HG03354 (cell line): ENCODE data around the gene PPWD1.
A peak's percentile ranks its signal among the peaks of the same experiment; 100 is the strongest.
"Not testable (repeated sequence)": the region's sequence is repeated elsewhere in the genome, so short reads cannot be mapped to it uniquely, and the experiment has no call there.

ENCODE experiments used
- ATAC-seq: cut with Tn5 transposase; IDR thresholded peaks from one replicate; pipeline ENCODE4 v1.9.1; 2021; ENCODE audit warnings: mild to moderate bottlenecking; ENCODE audit not compliant: unreplicated experiment, poor library complexity, severe bottlenecking

Gene PPWD1

DNA sequence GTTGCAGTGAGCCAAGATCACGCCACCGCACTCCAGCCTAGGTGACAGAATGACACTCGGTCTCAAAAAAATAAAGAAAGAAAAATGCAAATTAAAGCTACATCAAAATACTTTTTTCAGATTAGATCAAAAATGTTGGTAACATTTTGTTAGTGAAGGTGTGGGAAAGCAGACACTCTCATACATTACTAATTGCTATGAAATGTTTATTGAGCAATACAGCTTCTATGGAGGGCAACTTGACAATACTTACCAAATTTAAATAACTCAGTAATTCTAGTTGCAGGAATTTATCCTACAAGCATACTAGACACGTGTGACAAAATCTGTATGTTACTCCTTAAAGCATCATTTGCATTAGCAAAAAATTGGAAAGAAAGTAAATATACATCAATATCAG, 56.9 kb downstream of the PPWD1 start:
- ATAC-seq, result no peak

DNA sequence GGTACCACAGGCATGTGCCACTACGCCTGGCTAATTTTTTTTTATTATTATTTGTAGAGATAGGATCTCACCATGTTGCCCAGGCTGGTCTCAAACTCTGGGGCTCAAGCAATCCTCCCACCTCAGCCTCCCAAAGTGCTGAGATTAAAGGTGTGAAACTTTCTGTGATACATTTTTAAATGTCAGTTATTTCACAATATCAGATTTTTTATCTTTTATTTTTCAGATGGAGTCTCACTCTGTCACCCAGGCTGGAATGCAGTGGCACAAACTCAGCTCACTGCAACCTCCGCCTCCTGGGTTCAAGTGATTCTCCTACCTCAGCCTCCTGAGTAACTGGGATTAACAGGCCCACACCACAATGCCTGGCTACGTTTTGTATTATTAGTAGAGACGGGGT, 58.9 kb downstream of the PPWD1 start:
- not testable (repeated sequence) for ATAC-seq

DNA sequence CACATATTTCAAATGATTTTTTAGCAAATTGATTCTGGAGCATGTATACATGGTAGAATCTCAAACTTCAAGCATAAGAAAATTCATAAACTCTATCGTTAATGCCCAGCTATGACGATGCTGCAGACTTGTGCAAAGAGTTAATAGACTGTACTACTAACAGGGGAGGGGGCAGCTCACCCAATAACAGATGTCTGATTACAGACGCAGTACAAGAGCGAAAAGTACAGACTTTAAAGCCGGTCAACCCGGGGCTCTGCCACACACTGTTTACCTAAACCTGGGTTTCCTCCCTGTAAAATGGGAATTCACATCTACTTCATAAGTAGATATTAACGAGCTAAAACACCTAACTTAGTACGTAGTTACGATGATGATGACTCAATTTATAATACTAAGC, 60.4 kb downstream of the PPWD1 start:
- no peak for ATAC-seq

DNA sequence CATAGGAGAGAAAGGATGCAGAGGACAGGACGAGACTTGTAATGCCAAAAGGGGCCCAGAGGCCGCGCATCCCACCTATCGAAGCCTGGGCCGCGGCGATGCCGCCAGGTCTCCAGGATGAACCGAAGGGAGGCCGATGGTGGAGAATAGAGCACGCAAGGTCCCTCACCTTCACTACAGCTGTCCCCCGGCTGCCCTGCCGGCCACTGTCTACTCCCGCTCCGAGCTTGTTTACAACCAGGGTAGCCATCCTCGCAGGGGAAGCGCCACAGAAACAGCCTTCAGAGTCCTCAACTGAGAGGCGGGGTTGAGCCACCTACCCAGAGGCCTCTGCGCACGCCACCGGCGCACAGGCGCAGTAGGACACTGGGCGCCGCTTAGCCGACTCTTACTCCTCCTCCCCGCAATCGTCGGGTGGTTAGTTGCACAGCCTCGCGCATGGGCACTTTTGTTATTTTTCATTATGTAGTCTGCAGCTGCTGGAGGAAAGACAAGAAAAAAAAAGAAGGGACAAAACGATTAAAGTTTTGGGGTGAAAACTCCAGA, 61.0 kb downstream of the PPWD1 start, which contains the start of gene TRIM23:
Gene TRIM23 (minus strand): TSS at position 309 of the 546 bp plus-strand sequence. CDS start 59 bp downstream, at position 250.
- ATAC-seq, result peak; percentile 95

DNA sequence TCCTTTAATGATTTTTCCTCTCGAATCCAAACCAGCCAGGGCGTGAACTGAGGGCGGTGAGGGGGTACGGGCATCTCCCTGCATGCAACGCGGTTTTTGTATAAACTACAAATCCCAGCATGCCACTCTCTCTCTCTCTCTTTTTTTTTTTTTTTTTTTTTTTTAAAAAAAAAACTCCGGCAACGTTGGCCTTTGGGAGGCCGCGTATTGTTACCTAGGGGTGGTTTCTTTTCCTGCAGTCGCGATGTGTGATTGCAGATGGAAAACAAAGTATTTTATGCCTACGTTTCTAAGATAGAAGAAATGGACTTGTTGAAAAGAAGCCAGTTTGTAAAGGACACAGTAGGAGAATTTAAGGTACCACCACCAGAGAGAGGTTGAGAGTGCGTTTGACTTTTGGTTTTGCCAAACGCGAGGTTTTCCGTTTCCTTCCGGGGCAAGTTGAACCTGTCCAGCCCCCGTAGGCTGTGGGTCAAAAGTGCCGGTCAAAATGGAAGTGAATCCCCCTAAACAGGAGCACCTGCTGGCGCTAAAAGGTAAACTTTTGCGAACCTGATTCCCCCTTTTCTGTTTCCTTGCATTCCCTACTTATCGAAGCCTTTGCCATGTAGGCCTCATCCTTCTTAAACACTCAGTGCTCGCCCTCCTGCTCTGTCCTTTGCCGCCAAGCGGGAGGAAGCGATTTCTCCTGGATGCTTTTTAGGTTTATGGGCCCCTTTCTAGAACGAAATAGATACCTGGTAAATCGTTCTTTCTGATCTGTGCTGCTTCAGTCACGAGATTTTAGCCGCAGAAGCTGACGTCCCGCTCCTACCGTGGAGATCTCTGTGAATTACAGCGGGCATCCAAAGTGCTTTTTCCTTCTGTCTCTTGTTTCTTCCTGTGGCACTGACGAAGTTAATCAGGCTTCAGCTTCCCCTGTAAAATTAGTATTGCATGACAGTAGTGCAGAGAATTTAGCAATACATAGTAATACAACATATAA, 61.8 kb downstream of the PPWD1 start, which contains the start of the genes SHLD3 and TRAPPC13:
Gene SHLD3 (plus strand): TSS at position 457 of the 985 bp plus-strand sequence. CDS start 4,561 bp downstream, outside the sequence.
Gene TRAPPC13 (plus strand): TSS at position 457 of the 985 bp plus-strand sequence. CDS start 34 bp downstream, at position 491.
- ATAC-seq, result peak; percentile 84

DNA sequence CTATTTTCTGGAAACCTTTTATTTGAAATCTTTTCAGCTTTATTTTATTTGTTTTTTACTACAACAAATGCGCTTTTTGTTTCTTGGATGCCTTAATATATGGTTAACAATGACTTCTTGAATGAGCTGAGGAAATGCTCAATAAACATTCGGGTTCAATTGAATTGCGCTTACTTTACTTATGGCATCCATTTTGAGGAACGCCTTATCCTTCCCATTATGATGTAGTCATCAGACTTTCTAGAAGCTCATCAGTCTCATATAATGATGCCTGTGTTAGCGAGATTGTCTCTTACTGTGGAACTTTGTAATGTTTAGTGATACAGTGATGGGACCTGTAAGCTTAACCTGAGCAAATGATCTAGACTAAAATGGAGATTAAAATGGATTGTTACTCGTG, 62.6 kb downstream of the PPWD1 start:
- no peak for ATAC-seq

DNA sequence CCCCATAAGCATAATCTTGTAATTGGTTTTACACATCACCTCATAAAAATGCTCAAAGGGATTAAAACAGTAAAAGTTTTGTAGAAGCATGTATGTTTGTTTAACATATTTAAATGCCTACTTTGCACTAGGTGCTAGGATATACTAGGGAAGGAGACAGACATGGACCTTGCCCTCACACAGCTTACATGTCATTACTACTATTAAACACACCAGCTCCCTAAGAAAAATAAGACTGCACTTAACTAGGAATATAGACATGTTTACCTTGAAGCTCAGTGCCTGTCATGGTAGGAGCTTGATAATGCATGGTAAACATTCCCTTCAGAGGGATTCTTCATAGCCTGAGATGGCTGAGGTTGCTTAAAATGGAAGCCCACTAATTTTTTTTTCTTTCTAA, 67.9 kb downstream of the PPWD1 start:
- ATAC-seq, result no peak
